OCI-LY7 (cell line): ENCODE data around the gene CCDC142. TPM values are rescaled to one million over a fixed set of nuclear protein-coding genes. Genes with fewer than 3 reads are reported as not detected.

Source experiments
- BruUV-seq: library from RNA; stranded (reverse); fragments of 400-500 nt; replicated peaks from 2 replicates; lab custom pipeline; 2021; lab: Mats Ljungman, UMichigan
- CTCF ChIA-PET: fragments of 300-600 bp; sonication (Branson Sonifier 250); formaldehyde crosslinking; loops from one replicate; lab custom pipeline; 2022; ENCODE audit warnings: antibody characterized with exemption; ENCODE audit not compliant: unreplicated experiment; lab: Charles Lee
- POLR2A ChIA-PET: fragments of 300-600 bp; sonication (Branson Sonifier 250); formaldehyde crosslinking; loops from one replicate; lab custom pipeline; 2022; ENCODE audit warnings: antibody characterized with exemption; lab: Charles Lee
- DNase-seq: peaks from one replicate; pipeline ENCODE4 v3.0.0-alpha.2; 2015; ENCODE audit warnings: low spot score
- H2AFZ ChIP-seq: fragments of 200-600 bp; sonication (generic), shearing (Covaris generic); 2 replicates; pipeline ENCODE4 v1.6.1; 2014; ENCODE audit warnings: mild to moderate bottlenecking, antibody characterized with exemption, low read length, moderate library complexity
- H3K27ac ChIP-seq: fragments of 200-600 bp; sonication (generic); 2 replicates; pipeline ENCODE4 v1.5.1; 2014; ENCODE audit warnings: mixed run types, low read depth, mild to moderate bottlenecking, moderate library complexity, low read length, inconsistent platforms; ENCODE audit not compliant: poor library complexity, severe bottlenecking
- H3K36me3 ChIP-seq: fragments of 200-600 bp; sonication (generic); 2 replicates; pipeline ENCODE4 v1.6.1; 2014; ENCODE audit warnings: mild to moderate bottlenecking, antibody characterized with exemption, low read length, moderate library complexity, mixed read lengths; ENCODE audit not compliant: insufficient read depth
- H3K4me1 ChIP-seq: fragments of 200-600 bp; sonication (generic); 2 replicates; pipeline ENCODE4 v1.5.1; 2014; ENCODE audit warnings: mild to moderate bottlenecking, low read length; ENCODE audit not compliant: insufficient read depth, poor library complexity, severe bottlenecking
- H3K4me2 ChIP-seq: fragments of 200-600 bp; sonication (generic); 2 replicates; pipeline ENCODE4 v1.6.1; 2014; ENCODE audit warnings: mild to moderate bottlenecking, low read length
- H3K4me3 ChIP-seq: fragments of 200-600 bp; sonication (generic); 2 replicates; pipeline ENCODE4 v1.5.1; 2014; ENCODE audit warnings: mild to moderate bottlenecking, low read depth, low read length; ENCODE audit not compliant: poor library complexity, severe bottlenecking
- H3K79me2 ChIP-seq: fragments of 200-600 bp; sonication (generic); 2 replicates; pipeline ENCODE4 v1.6.1; 2016; ENCODE audit warnings: low read depth, mild to moderate bottlenecking, low read length, moderate library complexity, mixed read lengths; ENCODE audit not compliant: insufficient read depth
- H3K9me2 ChIP-seq: fragments of 200-600 bp; sonication (generic); 2 replicates; pipeline ENCODE4 v1.6.1; 2016; ENCODE audit warnings: mild to moderate bottlenecking, low read length, mixed read lengths; ENCODE audit not compliant: insufficient read depth
- H3K9me3 ChIP-seq: fragments of 200-600 bp; sonication (generic); 2 replicates; pipeline ENCODE4 v1.6.1; 2014; ENCODE audit warnings: mild to moderate bottlenecking, mixed run types, low read length, mixed read lengths
- H4K20me1 ChIP-seq: fragments of 200-600 bp; sonication (generic); 2 replicates; pipeline ENCODE4 v1.6.1; 2014; ENCODE audit warnings: mild to moderate bottlenecking, antibody characterized with exemption, low read length, moderate library complexity, mixed read lengths; ENCODE audit not compliant: insufficient read depth
- CTCF ChIP-seq: fragments of 200-600 bp; sonication (generic); conservative IDR thresholded peaks from 2 replicates; pipeline ENCODE4 v1.5.1; 2014; ENCODE audit warnings: mild to moderate bottlenecking, antibody characterized with exemption, low read length, moderate library complexity, mixed read lengths
- EZH2phosphoT487 ChIP-seq: fragments of 200-600 bp; sonication (generic); IDR thresholded peaks from 2 replicates; pipeline ENCODE4 v1.6.1; 2018; ENCODE audit warnings: low read depth, borderline replicate concordance, mild to moderate bottlenecking, mixed run types, antibody characterized with exemption, low read length, moderate library complexity, mixed read lengths
- intact Hi-C: fragments of 100-400 bp; cut with micrococcal nuclease; formaldehyde crosslinking; loops from one replicate; pipeline ENCODE4 v1.10.0; 2022; ENCODE audit not compliant: unreplicated experiment
- total RNA-seq, 2 experiments: library from RNA; depleted of rRNA in 1 of 2; stranded (reverse); fragments of >200 nt in 1 of 2; shearing (Covaris generic) in 1 of 2; gene quantifications; 2 replicates each; pipeline ENCODE4 v1.2.3, GENCODE V29; 2014 to 2022

The CCDC142 gene
- total RNA-seq, 2 experiments from 2014 or later = 42.5 to 53.0 TPM

- Histone ChIP-seq H3K27ac (no peak overlapping the region), H3K9me3 (no peaks in the 10 kb centered on the region), H3K9me2 (no peaks in the 10 kb centered on the region), H3K4me2 (no peak overlapping the region), H3K4me1 (peaks cover 7% of the 10 kb centered on the region), H2AFZ (no peak overlapping the region), H3K36me3 (no peaks in the 10 kb centered on the region), H4K20me1 (no peaks in the 10 kb centered on the region), H3K4me3 (no peak overlapping the region), H3K79me2 (no peaks in the 10 kb centered on the region)
- CTCF ChIA-PET = no interaction called here
- DNase-seq = no peak
- BruUV-seq = no TSS peak
- POLR2A ChIA-PET = interaction anchor here (0.6 kb wide), 1 partner anchor 58 kb away, joined by 3 read pairs; the partner anchor contains the start of gene INO80B
- TF ChIP-seq CTCF = no peak
- TF ChIP-seq EZH2phosphoT487 = no peak
- intact Hi-C loops = no loop called here
Measured at GRCh38 chr2:74512744-74513604, 30.2 kb upstream of the CCDC142 start.

- TF ChIP-seq EZH2phosphoT487 (no peak), CTCF (no peak)
- Histone ChIP-seq H2AFZ (no peak overlapping the region), H3K79me2 (peaks cover 5% of the 10 kb centered on the region; the same call in 1 of the 2 replicates), H3K4me1 (peaks cover 13% of the 10 kb centered on the region), H3K9me3 (no peaks in the 10 kb centered on the region), H3K4me3 (no peak overlapping the region), H3K4me2 (no peak overlapping the region), H3K27ac (no peak overlapping the region), H3K36me3 (no peaks in the 10 kb centered on the region), H3K9me2 (no peaks in the 10 kb centered on the region), H4K20me1 (no peaks in the 10 kb centered on the region)
- ChIA-PET POLR2A (interaction anchor here (0.7 to 2.9 kb wide), 4 partner anchors 18 to 774 kb away, joined by 3 to 14 read pairs (median 4); partner anchors contain the start of genes AUP1, HTRA2, INO80B and TPRKB), CTCF (no interaction called here)
- intact Hi-C loops = no loop called here
- DNase-seq = no peak
- no TSS peak for BruUV-seq
Measured at GRCh38 chr2:74511104-74511989, 28.5 kb upstream of the CCDC142 start.
